Adipose tissue (tissue), 3 donors: ENCODE measurements around the gene HS3ST1. TPM values are rescaled to one million over a fixed set of nuclear protein-coding genes. Genes with fewer than 3 reads are reported as not detected.
"Not testable (repeated sequence)": the region's sequence is repeated elsewhere in the genome, so short reads cannot be mapped to it uniquely, and the experiment has no call there.

ENCODE experiments used
- H3K27ac ChIP-seq: one replicate; pipeline ENCODE4 v1.5.1; 2013; ENCODE audit warnings: low read depth, low read length
- WGBS, 3 donors: extraction: QIAGEN DNeasy Blood & Tissue Kit; methylation state at CpG; one replicate each; pipeline ENCODE4 v1.1.7; 2013; 5-methylcytosine and 5-hydroxymethylcytosine counted together
- polyA plus RNA-seq, 3 donors: library from polyadenylated mRNA; stranded (reverse); fragments of 200-250 nt; gene quantifications; one replicate each; pipeline ENCODE4 v1.2.3, GENCODE V29; 2013
- donor health status: healthy with polysubstance abuse.
- donor health status: Bipolar disorder and iron deficiency.
- donor health status: healthy.

Gene HS3ST1
- polyA plus RNA-seq, 3 donors, result 0.12 to 1.7 (median 1.5) TPM

DNA sequence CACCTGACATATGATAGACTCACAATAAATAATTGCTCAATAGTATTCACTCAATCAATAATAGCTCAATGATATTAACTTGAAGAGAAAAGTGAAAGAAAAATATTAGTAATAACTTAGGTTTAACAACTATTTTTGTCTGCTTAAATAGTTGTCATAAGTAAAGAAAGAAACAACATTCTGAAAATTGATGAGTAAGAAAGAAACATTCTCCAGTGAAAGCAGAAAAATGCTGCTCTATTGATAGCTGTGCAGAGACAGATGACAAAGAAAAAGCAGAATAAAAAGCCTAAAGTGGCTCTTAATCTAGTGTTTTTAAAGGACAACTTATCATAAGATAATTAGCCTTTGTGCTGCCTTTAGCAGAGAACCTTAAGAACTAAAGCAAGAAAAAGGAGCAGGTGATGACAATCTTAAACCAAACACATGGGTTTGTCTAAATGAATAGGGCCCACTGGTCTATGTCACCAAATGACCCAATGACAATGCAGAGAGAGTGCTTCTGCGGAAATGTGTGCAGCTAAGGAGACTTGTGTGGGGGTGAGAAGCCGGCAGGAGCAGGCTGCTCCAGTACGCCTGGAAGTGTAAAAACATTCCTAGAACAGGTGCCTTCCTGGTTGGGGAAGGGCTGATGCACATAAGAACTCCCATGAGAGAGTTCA, 13.2 kb downstream of the HS3ST1 start:
- H3K27ac ChIP-seq, result no peak overlapping the region
- WGBS, 3 donors, result 74 to 97% (median 94%) methylated on average over 3 of the region's 3 CpGs

DNA sequence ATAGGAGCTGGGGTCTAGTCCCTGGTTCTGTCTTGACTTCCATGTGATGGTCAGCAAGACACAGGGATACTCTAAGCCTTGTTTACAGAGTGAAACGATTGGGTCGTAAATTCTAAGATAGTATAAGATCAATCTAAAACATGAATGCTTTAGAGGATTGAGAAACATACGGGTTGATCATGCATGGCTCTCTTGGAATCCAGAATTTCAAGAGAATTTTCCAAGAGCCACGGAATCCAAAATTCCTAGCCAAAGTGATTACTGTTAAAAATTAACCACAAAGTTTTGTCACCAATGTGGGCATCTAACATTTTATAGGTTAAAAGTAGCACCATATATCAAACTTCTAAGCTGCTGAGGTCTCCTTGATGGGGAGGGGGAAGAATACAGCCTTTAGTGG, 16.5 kb downstream of the HS3ST1 start:
- H3K27ac ChIP-seq, result no peak overlapping the region
- 74 to 93% (median 90%) methylated on average over 4 of the region's 4 CpGs for WGBS, 3 donors

DNA sequence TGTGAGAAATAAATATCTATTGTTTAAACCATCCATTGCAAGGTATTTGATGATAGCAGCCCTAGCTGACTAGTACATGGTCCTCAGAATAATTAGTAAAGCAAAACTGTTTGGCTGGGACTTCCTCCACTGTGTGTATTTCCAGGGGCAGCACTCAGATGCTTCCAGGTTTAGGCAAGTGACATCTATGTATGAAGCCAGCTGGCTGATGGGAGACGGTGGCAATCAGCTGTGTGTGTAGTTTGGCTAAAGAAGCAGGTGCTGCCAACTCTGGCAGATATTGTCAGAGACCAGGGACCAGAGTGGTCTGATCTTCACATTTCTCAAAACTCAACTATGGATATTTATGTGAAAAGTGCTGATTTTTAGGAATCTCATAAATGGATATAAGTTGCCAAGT, 19.1 kb downstream of the HS3ST1 start:
- 43 to 88% (median 84%) methylated on average over 1 of the region's 1 CpG for WGBS, 3 donors
- H3K27ac ChIP-seq, result no peak overlapping the region

DNA sequence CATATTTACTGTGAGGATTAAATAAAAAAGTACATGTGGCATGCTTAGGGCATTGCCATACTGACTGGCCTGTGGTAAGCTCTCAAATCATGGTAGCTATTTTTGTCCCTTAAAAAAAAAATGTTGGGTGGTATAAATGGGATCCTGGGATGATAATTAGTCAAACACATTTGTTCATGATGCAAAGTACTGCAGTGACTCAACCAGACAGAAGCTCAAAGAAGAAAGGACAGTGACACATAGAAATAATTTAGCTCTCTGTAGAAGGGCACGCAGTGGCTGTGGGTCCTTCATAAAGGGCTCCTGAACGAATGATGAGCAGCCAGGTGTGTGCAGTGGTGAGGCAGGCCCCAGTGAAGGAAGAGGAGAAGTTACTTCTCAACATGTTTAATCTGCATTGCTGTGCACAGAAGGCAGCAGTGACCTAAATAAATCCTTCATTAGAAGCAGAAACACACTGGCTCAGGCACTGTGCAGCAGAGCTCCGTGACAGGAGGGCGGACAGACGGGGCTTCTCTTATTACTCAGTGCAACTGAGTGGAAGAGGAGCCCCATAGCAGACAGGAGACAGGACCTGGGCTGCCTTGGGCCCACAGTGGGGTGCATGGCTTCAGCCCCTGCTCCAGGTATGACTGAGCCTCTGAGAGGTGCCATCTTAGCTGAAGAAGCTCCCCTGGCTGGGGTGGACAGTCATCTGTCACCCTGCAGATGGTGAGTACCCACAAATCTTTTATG, 20.3 kb downstream of the HS3ST1 start:
- no peak overlapping the region for H3K27ac ChIP-seq
- 59 to 94% (median 91%) methylated on average over 5 of the region's 5 CpGs for WGBS, 3 donors

DNA sequence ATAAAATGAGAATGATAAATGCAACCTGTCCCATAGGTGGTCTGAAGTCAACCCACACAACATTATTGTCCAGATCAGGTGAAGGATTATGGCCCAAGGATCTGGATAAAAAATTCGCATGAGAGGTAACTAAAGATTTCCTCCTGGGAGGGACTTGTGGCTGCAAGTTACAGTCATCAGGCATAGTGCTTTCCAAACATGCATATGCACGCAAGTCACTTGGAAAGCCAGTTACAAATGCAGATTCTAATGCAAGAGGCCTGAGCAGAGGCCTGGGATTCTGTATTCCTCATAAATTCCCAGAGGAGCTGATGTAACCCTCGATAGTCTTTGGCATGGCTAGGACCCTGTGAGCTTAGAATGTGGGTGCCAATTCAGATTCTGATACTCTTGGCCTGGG, 21.1 kb downstream of the HS3ST1 start:
- WGBS, 3 donors, result 74 to 91% (median 89%) methylated on average over 3 of the region's 3 CpGs
- H3K27ac ChIP-seq, result no peak overlapping the region

DNA sequence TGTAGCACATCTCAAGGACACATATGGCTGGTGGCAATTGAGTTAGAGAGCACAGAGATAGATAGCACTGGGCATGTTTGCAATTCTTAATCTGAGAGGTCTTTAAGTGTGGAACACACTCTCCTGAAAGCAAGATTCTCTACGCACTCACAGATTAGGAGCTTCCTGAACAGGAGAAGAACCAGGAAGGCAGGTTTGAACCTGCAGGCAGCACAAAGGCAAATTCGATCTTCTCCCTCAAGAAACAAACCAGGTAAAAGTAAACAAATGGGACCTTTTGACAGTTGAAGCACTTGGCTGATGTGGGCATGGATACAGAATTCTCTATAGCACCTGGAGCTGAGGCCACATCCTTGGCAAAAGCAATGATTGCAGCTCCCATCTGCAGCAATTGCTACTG, 24.3 kb downstream of the HS3ST1 start:
- no peak overlapping the region for H3K27ac ChIP-seq
- WGBS, 3 donors, result 61 to 94% (median 93%) methylated on average over 2 of the region's 2 CpGs

DNA sequence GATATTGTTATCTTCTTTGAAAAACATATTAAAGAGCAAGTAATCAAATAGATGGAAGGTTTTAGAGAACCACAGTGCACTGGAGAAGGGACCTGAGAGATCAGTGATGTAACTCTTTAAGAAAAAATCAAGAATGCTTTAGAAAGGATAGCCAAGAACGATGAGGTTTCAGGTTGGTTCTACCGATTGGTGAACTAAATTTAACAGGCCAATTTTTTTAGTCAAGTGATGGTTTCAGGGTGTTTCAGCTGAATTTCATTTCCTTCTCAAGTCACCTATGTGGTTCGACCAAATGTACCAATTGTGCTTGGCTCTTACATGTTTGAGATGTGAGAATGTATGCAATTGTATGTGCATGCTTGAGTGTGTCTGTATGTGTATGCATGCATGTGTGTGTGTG, 26.5 kb downstream of the HS3ST1 start:
- WGBS, 3 donors, result 84 to 97% (median 94%) methylated on average over 3 of the region's 3 CpGs
- H3K27ac ChIP-seq, result no peak overlapping the region

DNA sequence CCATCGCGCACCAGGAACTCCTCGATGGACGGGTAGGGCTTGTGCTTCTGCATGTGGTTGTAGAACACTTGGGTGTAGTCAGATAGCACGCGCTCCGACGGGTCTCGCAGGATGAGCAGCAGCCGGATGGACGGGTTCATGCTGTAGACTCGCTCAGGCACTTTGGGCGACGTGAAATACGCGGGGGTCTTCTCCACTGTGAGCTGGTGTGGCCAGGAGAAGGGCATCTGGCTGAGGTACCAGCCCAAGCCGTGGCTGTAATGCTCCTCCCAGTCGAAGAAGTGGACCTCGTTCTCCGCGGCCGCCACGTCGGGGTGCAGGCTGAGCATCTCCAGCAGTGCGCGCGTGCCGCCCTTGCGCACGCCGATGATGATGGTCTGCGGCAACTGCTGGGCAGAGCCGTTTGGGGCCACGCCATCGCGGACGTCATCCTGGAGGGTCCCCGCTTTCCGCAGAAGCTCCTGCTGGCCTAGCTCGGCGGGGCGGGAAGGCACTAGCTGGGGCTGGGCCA, 29.2 kb downstream of the HS3ST1 start:
- H3K27ac ChIP-seq, result no peak overlapping the region
- 95 to 99% (median 97%) methylated on average over 42 of the region's 42 CpGs for WGBS, 3 donors

DNA sequence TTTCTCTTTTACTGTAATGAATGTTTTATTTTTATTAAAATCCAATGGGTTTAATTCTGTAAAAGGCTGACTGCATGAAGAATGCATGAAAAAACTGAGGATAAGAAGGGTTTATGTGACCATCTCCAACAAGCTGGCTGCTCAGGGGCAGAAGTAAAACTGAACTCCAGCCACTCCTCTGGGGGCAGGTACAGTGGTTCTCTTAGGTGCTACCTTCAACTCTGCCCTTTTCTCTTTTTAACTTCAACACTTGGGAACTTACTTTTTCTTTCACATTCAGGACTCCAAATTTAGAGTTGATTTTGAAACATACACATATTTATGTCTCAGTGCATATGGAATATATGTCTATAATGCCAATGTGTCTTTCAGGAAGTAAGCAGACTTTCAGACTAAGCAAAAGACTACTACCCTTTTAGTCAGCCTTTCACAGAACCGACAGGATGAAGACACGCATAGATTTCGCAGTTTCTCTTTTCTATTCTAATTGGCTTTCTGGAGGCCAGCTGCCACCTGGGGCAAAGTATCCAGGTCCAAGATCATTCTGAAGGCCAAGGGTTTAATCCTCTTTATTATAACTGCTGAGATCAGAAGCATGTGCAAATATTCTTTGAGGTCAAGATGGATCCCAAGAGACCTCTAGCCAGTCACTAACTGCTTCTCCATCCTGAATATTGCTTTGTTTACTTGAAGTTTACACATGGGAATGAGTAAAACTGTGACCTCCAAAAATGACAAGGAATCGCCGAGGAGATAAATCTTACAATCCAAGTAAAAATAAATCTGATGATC, 30.7 kb downstream of the HS3ST1 start:
- no peak overlapping the region for H3K27ac ChIP-seq
- 46 to 67% (median 61%) methylated on average over 5 of the region's 5 CpGs for WGBS, 3 donors

DNA sequence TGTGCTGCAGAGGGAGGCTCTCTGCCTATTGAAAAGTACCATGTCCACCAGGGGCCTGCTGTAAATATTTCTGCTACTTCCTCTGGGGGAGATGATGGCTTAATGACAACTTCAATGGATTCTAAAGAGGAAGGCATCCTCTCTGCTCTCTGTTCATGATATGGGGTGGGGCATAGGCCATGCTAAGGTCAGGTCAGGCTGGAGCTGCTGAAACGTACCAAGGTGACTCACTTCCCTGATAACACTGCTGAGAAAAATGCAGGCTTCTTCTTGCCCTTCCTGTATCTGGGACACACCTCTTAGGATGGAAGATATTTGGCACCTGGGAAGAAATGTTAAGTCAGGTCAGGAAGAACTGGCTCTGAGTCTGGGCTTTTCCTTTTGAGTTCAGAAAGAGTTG, 31.5 kb downstream of the HS3ST1 start:
- H3K27ac ChIP-seq, result no peak overlapping the region
- WGBS, 3 donors, result 36 to 42% (median 37%) methylated on average over 1 of the region's 1 CpG

DNA sequence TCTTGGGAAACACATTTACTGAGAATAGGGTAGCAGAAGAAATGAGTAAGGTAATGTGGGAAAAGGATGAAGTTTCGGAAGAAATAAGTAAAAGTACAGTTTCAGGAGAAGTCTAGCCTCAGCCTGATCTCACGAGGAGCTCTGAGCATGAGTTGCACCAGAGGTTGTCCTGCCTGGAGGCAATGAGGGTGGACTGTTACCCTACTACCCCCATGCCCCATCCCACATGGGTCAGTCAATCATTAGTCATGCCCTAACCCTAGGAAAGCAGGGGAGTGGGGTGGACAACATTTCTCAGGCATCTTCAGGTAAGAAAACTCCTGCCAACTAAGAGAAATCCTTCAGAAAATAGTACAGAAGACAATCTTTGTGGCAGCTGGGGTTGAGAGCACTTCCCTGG, 35.1 kb downstream of the HS3ST1 start:
- WGBS, 3 donors, result 76 to 94% (median 92%) methylated on average over 2 of the region's 2 CpGs
- H3K27ac ChIP-seq, result no peak overlapping the region

DNA sequence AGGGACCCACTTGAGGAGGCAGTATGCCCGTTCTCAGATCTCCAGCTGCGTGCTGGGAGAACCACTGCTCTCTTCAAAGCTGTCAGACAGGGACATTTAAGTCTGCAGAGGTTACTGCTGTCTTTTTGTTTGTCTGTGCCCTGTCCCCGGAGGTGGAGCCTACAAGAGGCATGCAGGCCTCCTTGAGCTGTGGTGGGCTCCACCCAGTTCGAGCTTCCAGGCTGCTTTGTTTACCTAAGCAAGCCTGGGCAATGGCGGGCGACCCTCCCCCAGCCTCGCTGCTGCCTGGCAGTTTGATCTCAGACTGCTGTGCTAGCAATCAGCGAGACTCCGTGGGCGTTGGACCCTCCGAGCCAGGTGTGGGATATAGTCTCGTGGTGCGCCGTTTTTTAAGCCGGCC, 44.6 kb downstream of the HS3ST1 start:
- 67 to 91% (median 84%) methylated on average over 12 to 13 of the region's 15 CpGs for WGBS, 3 donors
- H3K27ac ChIP-seq, result not testable (repeated sequence)

DNA sequence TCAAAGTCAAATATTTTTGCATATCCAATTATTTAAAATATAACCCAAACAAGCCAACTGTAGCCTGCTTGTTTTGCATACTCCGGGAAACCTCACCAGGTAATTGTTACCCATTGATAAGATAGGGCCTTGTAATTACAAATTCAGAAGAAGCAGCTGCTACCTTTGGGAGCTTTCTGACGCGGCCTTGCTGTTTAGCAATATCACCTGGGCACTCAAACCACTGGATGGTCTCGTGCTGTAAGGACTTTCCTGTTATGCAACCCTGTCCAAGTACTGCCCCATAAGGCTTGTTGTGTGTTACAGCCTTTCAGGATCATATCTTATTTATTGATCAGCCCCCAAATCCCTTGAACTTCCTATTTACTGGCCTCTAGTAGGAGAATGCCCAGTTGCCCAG, 52.1 kb downstream of the HS3ST1 start:
- H3K27ac ChIP-seq, result no peak overlapping the region
- WGBS, 3 donors, result 46 to 81% (median 79%) methylated on average over 4 of the region's 4 CpGs

DNA sequence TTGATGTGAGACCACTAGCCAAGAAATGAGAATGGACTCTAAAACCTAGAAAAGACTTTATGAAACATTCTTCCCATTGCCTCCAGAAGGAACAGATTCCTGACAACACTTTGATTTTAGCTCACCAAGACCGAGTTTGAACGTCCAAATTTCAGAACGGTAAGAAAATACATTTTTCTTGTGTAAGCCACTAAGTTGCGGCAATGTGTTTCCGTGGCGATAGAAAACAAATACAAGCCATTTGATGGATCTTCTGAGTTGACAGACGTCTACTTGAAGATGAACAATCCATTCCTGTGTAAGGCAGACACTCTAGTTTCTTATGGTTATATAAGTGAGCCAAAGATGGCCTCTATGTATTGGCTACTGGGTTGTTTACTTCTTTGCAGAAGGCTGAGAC, 52.5 kb downstream of the HS3ST1 start:
- WGBS, 3 donors, result 69 to 76% (median 72%) methylated on average over 7 of the region's 7 CpGs

DNA sequence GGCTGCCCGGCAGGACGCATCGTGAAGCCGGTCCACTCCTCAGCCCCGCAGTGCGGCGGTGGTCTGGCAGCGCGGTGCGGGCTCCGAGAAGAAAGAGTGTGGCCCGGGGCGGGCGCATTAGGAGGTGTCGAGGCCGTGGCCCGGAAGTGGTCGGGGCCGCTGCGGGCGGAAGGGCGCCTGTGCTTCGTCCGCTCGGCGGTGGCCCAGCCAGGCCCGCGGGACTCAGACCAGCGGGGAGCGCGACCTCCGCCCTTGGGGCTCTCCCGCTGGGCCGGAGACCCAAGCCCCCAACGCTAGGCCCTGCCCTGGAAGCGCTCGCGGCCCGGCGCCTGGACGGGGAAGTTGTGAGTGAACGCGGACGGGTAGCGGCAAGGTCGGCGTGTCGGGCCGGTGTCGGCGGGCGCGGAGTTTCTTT, 60.0 kb downstream of the HS3ST1 start:
- WGBS, 3 donors, result 25 to 27% (median 26%) methylated on average over 33 to 53 of the region's 53 CpGs
- H3K27ac ChIP-seq, result no peak overlapping the region

More for the DNA sequence above, 52.5 kb downstream of the HS3ST1 start:
- no peak overlapping the region for H3K27ac ChIP-seq

DNA sequence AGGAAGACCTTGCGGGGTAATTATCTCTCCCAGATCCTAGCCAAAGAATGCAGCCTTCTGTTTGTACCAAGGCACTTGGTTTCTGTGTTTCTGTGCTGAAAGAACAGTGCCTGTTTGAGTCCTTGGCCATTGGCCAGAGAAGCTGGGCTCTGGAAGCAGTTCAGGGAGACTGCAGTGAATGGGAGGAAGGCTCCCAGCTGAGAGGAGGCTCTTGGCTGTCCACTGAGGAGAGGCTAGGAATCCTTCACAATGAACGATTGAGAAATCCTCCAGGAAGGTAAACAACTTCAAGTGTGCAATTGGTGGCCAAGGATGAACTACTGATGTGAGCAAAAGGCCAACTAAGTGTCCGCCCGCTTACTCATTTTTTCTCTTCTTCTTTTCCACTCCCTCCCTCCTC, 61.3 kb downstream of the HS3ST1 start:
- no peak overlapping the region for H3K27ac ChIP-seq
- WGBS, 3 donors, result 18 to 40% (median 30%) methylated on average over 4 of the region's 4 CpGs

DNA sequence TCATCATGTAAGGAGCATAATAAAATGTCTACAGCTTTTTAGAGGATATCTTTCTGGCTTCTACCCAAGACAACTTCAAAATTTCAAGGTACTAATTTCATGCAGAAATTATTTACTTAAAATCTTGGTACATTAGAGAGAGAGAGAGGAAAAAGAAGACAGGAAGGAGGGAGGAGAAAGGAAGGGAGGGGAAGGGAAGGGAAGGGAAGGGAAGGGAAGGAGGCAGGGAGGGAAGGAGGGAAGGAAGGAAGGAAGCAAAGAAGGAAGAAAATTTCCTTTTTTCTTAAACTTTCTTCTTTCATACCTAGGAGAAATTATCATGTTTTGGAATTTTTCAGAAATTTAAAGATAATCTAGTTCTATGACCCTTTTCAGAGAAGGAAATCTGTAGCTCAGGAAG, 61.8 kb downstream of the HS3ST1 start:
- H3K27ac ChIP-seq, result no peak overlapping the region

DNA sequence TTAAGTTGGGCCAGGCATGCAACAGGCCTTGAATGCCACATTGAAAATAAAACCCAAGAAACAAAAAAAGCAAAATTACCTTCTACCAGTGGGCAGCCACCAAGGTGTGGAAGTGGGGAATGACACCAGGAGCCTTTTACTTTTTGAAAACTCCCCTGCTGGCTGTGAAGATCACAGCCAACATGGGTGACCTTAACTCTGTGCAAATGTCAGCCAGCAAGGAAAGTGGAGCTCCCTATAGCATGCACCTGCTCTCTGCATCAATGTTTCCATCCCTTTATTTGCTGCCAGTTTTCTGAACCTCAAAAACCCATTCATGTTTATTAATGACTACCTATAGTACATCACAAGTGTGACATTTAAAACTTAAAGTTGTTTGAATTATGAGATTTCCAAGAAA, 63.7 kb downstream of the HS3ST1 start:
- H3K27ac ChIP-seq, result no peak overlapping the region

DNA sequence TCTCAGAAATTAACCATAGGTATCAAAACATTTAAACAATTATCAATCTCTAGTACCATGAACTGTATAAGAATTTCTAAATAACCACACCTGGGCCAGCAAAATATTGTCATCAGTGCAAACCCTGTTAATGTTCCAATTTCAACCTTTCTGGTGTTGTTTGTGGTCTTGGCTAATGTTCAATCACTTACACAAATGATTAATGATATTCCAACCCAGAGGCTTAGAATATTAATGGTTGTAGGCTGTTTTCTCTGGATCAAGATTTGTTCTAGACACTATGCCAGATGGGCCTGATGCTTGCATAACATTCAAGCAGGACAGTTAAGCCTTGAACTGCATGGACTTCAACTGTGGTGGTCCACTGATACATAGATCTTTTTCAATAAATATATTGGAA, 69.1 kb downstream of the HS3ST1 start:
- H3K27ac ChIP-seq, result no peak overlapping the region
